ENCODE data around the gene RCAN1. TPM values are rescaled to one million over a fixed set of nuclear protein-coding genes. Genes with fewer than 3 reads are reported as not detected.

RCAN1 gene
- total and polyA plus RNA-seq, 9 of the 15 experiments (the other 6 are each of a cell fraction or from before 2014, with no cell fraction given), result 4.4 to 16.5 (median 12.3) TPM

GRCh38 chr21:34517039-34517438 is 97.9 kb downstream of the RCAN1 start (continued):
- TF ChIP-seq ZNF407 (IDR thresholded peaks at IDR 0.05; ENCODE audit: low read depth) (no peak), FOS (IDR thresholded peaks at IDR 0.05; ENCODE audit: extremely low read depth, insufficient read length) (no peak), MITF (IDR thresholded peaks at IDR 0.05) (no peak), GATAD2A (IDR thresholded peaks at IDR 0.05) (no peak), RREB1 (CRISPR knock-in tag; IDR thresholded peaks at IDR 0.05) (no peak)
